IMR-90 (cell line): ENCODE results near the gene TGDS. TPM values are rescaled to one million over a fixed set of nuclear protein-coding genes. Genes with fewer than 3 reads are reported as not detected.

Experiments used
- ATAC-seq: fragments of 200-7000 bp; cut with Tn5 transposase; 2 replicates; pipeline ENCODE4 v1.9.1; 2020; ENCODE audit warnings: low read depth, mild to moderate bottlenecking, moderate library complexity
- BruUV-seq: library from RNA; stranded (reverse); fragments of 400-500 nt; replicated peaks from 2 replicates; lab custom pipeline; 2021; lab: Mats Ljungman, UMichigan
- CTCF ChIA-PET: fragments of 300-600 bp; formaldehyde crosslinking; extraction: SDS; loops from one replicate; lab custom pipeline; 2021; ENCODE audit warnings: antibody characterized with exemption; lab: Yijun Ruan, JAX
- POLR2A ChIA-PET: fragments of 300-600 bp; sonication (Branson Sonifier 250); formaldehyde crosslinking; loops from one replicate; lab custom pipeline; 2022; ENCODE audit warnings: antibody characterized with exemption; ENCODE audit not compliant: unreplicated experiment; lab: Charles Lee
- DNase-seq: peaks from one replicate; pipeline ENCODE4 v3.0.0; 2013
- H2AFZ ChIP-seq: replicated peaks from 2 replicates; pipeline ENCODE3; 2013; ENCODE audit warnings: low read length, mild to moderate bottlenecking; ENCODE audit not compliant: poor library complexity
- H2AK5ac ChIP-seq: 2 replicates; pipeline ENCODE4 v1.6.1; 2013; ENCODE audit warnings: low read depth, low read length, inconsistent platforms
- H2AK9ac ChIP-seq: replicated peaks from 2 replicates; pipeline ENCODE3; 2013; ENCODE audit warnings: mild to moderate bottlenecking, low read depth, low read length, moderate library complexity; ENCODE audit not compliant: poor library complexity
- H2BK120ac ChIP-seq: 2 replicates; pipeline ENCODE4 v1.6.1; 2013; ENCODE audit warnings: low read depth, low read length, inconsistent platforms
- H2BK15ac ChIP-seq: 3 replicates; pipeline ENCODE4 v1.6.1; 2013; ENCODE audit warnings: low read depth, low read length, inconsistent platforms
- H2BK20ac ChIP-seq: 2 replicates; pipeline ENCODE4 v1.6.1; 2013; ENCODE audit warnings: low read depth, mild to moderate bottlenecking, inconsistent platforms, low read length, moderate library complexity
- H2BK5ac ChIP-seq: 2 replicates; pipeline ENCODE4 v1.6.1; 2013; ENCODE audit warnings: mild to moderate bottlenecking, low read depth, low read length, inconsistent platforms; ENCODE audit not compliant: poor library complexity, severe bottlenecking
- H3K14ac ChIP-seq: replicated peaks from 2 replicates; pipeline ENCODE4 v1.6.1; 2013; ENCODE audit warnings: low read depth, low read length, inconsistent platforms
- H3K18ac ChIP-seq: 2 replicates; pipeline ENCODE4 v1.6.1; 2013; ENCODE audit warnings: low read depth, low read length, control low read depth
- H3K23ac ChIP-seq: 2 replicates; pipeline ENCODE4 v1.6.1; 2013; ENCODE audit warnings: low read depth, low read length, inconsistent platforms
- H3K27ac ChIP-seq: 2 replicates; pipeline ENCODE4 v1.5.1; 2013; ENCODE audit warnings: mild to moderate bottlenecking, control low read depth, low read length; ENCODE audit not compliant: insufficient read depth
- H3K27me3 ChIP-seq: 2 replicates; pipeline ENCODE4 v1.6.1; 2013; ENCODE audit warnings: low read length; ENCODE audit not compliant: control insufficient read depth, insufficient read depth
- H3K36me3 ChIP-seq: 2 replicates; pipeline ENCODE4 v1.6.1; 2013; ENCODE audit warnings: low read length, mixed read lengths; ENCODE audit not compliant: control insufficient read depth, insufficient read depth
- H3K4ac ChIP-seq: 2 replicates; pipeline ENCODE4 v1.6.1; 2013; ENCODE audit warnings: low read depth, low read length, inconsistent platforms
- H3K4me1 ChIP-seq: 2 replicates; pipeline ENCODE4 v1.6.1; 2013; ENCODE audit warnings: low read length, mixed read lengths; ENCODE audit not compliant: control insufficient read depth, insufficient read depth
- H3K4me2 ChIP-seq: 2 replicates; pipeline ENCODE4 v1.6.1; 2013; ENCODE audit warnings: low read depth, mild to moderate bottlenecking, control low read depth, low read length, moderate library complexity
- H3K4me3 ChIP-seq: 2 replicates; pipeline ENCODE4 v1.5.1; 2013; ENCODE audit warnings: low read depth, mild to moderate bottlenecking, control low read depth, low read length, moderate library complexity; ENCODE audit not compliant: insufficient read depth
- H3K56ac ChIP-seq: 2 replicates; pipeline ENCODE4 v1.6.1; 2013; ENCODE audit warnings: low read length, inconsistent platforms; ENCODE audit not compliant: insufficient read depth; ENCODE audit errors: extremely low read depth
- H3K79me1 ChIP-seq, 2 experiments: 2 replicates each; pipeline ENCODE4 v1.6.1; 2013; ENCODE audit warnings: low read length in 2 of 2, inconsistent platforms in 1 of 2, low read depth in 1 of 2
- H3K9ac ChIP-seq: 2 replicates; pipeline ENCODE4 v1.6.1; 2013; ENCODE audit warnings: low read depth, low read length, control low read depth
- H3K9me1 ChIP-seq: 2 replicates; pipeline ENCODE4 v1.6.1; 2013; ENCODE audit warnings: low read length, inconsistent platforms; ENCODE audit not compliant: insufficient read depth
- H3K9me3 ChIP-seq: 2 replicates; pipeline ENCODE4 v1.6.1; 2013; ENCODE audit warnings: low read length; ENCODE audit not compliant: control insufficient read depth, insufficient read depth
- H4K20me1 ChIP-seq: 2 replicates; pipeline ENCODE4 v1.6.1; 2013; ENCODE audit warnings: low read length, inconsistent platforms; ENCODE audit not compliant: insufficient read depth
- H4K5ac ChIP-seq: 2 replicates; pipeline ENCODE4 v1.6.1; 2013; ENCODE audit warnings: mild to moderate bottlenecking, low read depth, low read length, control low read depth
- H4K8ac ChIP-seq, 2 experiments: 2 replicates each; pipeline ENCODE4 v1.6.1; 2013; ENCODE audit warnings: low read depth in 2 of 2, low read length in 2 of 2, control low read depth in 1 of 2, inconsistent platforms in 1 of 2
- H4K91ac ChIP-seq: 2 replicates; pipeline ENCODE4 v1.6.1; 2013; ENCODE audit warnings: low read depth, low read length, inconsistent platforms; ENCODE audit not compliant: insufficient read depth
- CEBPB ChIP-seq: IDR thresholded peaks from 2 replicates; pipeline ENCODE4 v1.6.1; 2012; ENCODE audit warnings: low read depth, low read length, improper control_type of control experiment
- CHD1 ChIP-seq: IDR thresholded peaks from 2 replicates; pipeline ENCODE4 v1.6.1; 2012; ENCODE audit warnings: low read depth, low read length, improper control_type of control experiment
- FOS ChIP-seq: fragments of 150-350 bp; IDR thresholded peaks from 2 replicates; pipeline ENCODE4 v1.6.1; 2016; ENCODE audit warnings: low read depth, low read length
- MXI1 ChIP-seq: IDR thresholded peaks from 2 replicates; pipeline ENCODE4 v1.6.1; 2012; ENCODE audit warnings: low read depth, mild to moderate bottlenecking, low read length, moderate library complexity, borderline replicate concordance
- POLR2A ChIP-seq: IDR thresholded peaks from 2 replicates; pipeline ENCODE4 v1.6.1; 2012; ENCODE audit warnings: mild to moderate bottlenecking, low read depth, low read length
- RCOR1 ChIP-seq: IDR thresholded peaks from 2 replicates; pipeline ENCODE4 v1.6.1; 2012; ENCODE audit warnings: mild to moderate bottlenecking, low read length, improper control_type of control experiment; ENCODE audit not compliant: insufficient replicate concordance
- WGBS, 2 experiments: methylation state at CpG; one replicate each; pipeline versions ENCODE4 v1.1.5 to v1.1.7; 2013; ENCODE audit warnings: missing lambda C conversion rate in 2 of 2; ENCODE audit not compliant: insufficient read length in 1 of 2; ENCODE audit errors: extremely low coverage in 2 of 2; 5-methylcytosine and 5-hydroxymethylcytosine counted together
- dilution Hi-C: fragments of 300-500 bp; cut with HindIII; formaldehyde crosslinking; loops from one replicate; pipeline ENCODE4 v1.14.3; 2018; ENCODE audit warnings: low sequenced_read_pairs; ENCODE audit not compliant: unreplicated experiment
- in situ Hi-C: fragments of 300-500 bp; cut with MboI; formaldehyde crosslinking; loops from 3 replicates; pipeline ENCODE4 v1.14.3; 2019; ENCODE audit warnings: low sequenced_read_pairs, inconsistent platforms, mixed read lengths
- intact Hi-C: fragments of 100-400 bp; cut with micrococcal nuclease; formaldehyde crosslinking; loops from 2 replicates; pipeline ENCODE4 v1.10.0; 2022
- polyA plus RNA-seq, 3 experiments: library from polyadenylated mRNA; depleted of rRNA; stranded (reverse); fragments of >200 nt; gene quantifications; 2 replicates each; pipeline ENCODE4 v1.2.3, GENCODE V29; 2012; ENCODE audit warnings: low replicate concordance in 1 of 3
- total RNA-seq: library from RNA; depleted of rRNA; stranded (reverse); fragments of >200 nt; gene quantifications from 2 replicates; pipeline ENCODE4 v1.2.3, GENCODE V29; 2012
- TF ChIP-seq, protein P1 (sequence below): conservative IDR thresholded peaks from 2 replicates; pipeline ENCODE4 v1.5.1; 2012; ENCODE audit warnings: mild to moderate bottlenecking, low read depth, low read length, improper control_type of control experiment
- TF ChIP-seq, protein P2 (sequence below): fragments of 150-350 bp; IDR thresholded peaks from 2 replicates; pipeline ENCODE4 v1.6.1; 2016; ENCODE audit warnings: low read depth, mild to moderate bottlenecking, low read length, moderate library complexity, borderline replicate concordance

Gene TGDS
- total and polyA plus RNA-seq, 2 of the 4 experiments (the other 2 are of a cell fraction), result 9.6 to 15.6 TPM

DNA sequence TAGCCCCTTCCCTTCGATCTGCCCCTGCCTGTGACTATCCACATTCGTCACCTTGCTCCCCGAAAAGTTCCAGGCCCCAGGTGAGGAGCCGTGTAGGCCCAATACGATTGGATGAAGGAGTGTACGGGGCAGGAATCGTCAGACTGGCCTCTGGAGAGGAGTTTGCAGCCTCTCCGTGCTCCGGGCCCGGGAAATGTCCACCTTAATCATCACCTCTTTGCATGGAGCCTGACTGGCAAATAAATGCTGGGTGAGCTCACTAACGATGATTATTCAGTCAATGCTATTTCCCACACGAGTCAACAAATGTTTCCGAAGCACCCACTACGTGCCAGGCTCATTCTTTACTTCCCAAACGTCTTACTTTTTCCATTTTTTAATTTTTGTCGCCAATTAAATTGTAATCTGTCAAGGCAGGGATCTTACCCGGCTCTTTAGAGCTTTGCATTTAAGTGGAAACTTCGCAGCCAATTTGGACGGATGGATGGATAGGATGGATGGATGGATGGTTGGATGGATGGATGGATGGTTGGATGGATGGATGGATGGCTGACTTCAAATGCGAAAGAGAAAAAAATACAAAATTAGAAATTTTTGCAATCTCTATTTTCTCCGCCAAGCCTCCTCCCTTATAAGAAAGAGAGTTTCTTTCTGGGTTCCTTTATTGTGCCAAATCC is 45.8 kb downstream of the TGDS start:
- no peak overlapping the region for H2AK5ac ChIP-seq
- ATAC-seq, result peak; percentile 27
- POLR2A ChIA-PET, result interaction anchor here (0.7 kb wide), 1 partner anchor 10 kb away, joined by 3 read pairs; no protein-coding TSS in a partner anchor
- peak overlapping the region; percentile 27 for H3K56ac ChIP-seq
- in situ Hi-C loops, result no loop called here
- no peak overlapping the region; the same call in 1 of the 2 replicates for H3K18ac ChIP-seq
- 10% methylated on average over 7 of the region's 21 CpGs; no CpG with 5 or more reads in 1 of the 2 experiments for WGBS, 2 experiments
- dilution Hi-C loops, result no loop called here
- peak overlapping the region; percentile 8 for H3K27ac ChIP-seq
- H3K9me3 ChIP-seq, result no peaks in the 10 kb centered on the region
- H3K4me2 ChIP-seq, result peak overlapping the region; percentile 55
- H4K20me1 ChIP-seq, result no peaks in the 10 kb centered on the region; the same call in 1 of the 2 replicates
- H3K27me3 ChIP-seq, result no peaks in the 10 kb centered on the region
- H3K9ac ChIP-seq, result peak overlapping the region; percentile 52
- DNase-seq, result peak; percentile 52
- H3K14ac ChIP-seq, result peak overlapping the region; percentile 77
- peak overlapping the region; percentile 55 for H3K4me3 ChIP-seq
- no peaks in the 10 kb centered on the region for H3K79me1 ChIP-seq
- H3K4ac ChIP-seq, result peak overlapping the region; percentile 37
- H3K4me1 ChIP-seq, result no peaks in the 10 kb centered on the region
- no TSS peak for BruUV-seq
- H3K9me1 ChIP-seq, result no peaks in the 10 kb centered on the region
- H2AK9ac ChIP-seq, result peak overlapping the region; percentile 29
- H2AFZ ChIP-seq, result peak overlapping the region; percentile 96
- no peak overlapping the region for H2BK5ac ChIP-seq
- intact Hi-C loops, result no loop called here
- TF ChIP-seq CEBPB (no peak), POLR2A (no peak), MXI1 (no peak), RCOR1 (no peak), CHD1 (no peak), FOS (no peak)
- TF ChIP-seq, protein P1, sequence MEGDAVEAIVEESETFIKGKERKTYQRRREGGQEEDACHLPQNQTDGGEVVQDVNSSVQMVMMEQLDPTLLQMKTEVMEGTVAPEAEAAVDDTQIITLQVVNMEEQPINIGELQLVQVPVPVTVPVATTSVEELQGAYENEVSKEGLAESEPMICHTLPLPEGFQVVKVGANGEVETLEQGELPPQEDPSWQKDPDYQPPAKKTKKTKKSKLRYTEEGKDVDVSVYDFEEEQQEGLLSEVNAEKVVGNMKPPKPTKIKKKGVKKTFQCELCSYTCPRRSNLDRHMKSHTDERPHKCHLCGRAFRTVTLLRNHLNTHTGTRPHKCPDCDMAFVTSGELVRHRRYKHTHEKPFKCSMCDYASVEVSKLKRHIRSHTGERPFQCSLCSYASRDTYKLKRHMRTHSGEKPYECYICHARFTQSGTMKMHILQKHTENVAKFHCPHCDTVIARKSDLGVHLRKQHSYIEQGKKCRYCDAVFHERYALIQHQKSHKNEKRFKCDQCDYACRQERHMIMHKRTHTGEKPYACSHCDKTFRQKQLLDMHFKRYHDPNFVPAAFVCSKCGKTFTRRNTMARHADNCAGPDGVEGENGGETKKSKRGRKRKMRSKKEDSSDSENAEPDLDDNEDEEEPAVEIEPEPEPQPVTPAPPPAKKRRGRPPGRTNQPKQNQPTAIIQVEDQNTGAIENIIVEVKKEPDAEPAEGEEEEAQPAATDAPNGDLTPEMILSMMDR, result no peak
- TF ChIP-seq, protein P2, sequence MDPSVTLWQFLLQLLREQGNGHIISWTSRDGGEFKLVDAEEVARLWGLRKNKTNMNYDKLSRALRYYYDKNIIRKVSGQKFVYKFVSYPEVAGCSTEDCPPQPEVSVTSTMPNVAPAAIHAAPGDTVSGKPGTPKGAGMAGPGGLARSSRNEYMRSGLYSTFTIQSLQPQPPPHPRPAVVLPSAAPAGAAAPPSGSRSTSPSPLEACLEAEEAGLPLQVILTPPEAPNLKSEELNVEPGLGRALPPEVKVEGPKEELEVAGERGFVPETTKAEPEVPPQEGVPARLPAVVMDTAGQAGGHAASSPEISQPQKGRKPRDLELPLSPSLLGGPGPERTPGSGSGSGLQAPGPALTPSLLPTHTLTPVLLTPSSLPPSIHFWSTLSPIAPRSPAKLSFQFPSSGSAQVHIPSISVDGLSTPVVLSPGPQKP, result no peak
- H4K91ac ChIP-seq, result no peak overlapping the region
- H4K5ac ChIP-seq, result no peak overlapping the region
- CTCF ChIA-PET, result no interaction called here
- H4K8ac ChIP-seq, result peak overlapping the region; percentile 9 to 52; a peak in 3 of 4 replicates
- H2BK20ac ChIP-seq, result no peak overlapping the region
- peak overlapping the region; percentile 20; the same call in 1 of the 3 replicates for H2BK15ac ChIP-seq
- H3K36me3 ChIP-seq, result no peaks in the 10 kb centered on the region
- H2BK120ac ChIP-seq, result 0 out of 2 replicates have a peak overlapping the region, but pooled peaks have one; percentile 40
- H3K23ac ChIP-seq, result no peak overlapping the region
